ENCODE results near the gene TUBGCP4. TPM values are rescaled to one million over a fixed set of nuclear protein-coding genes. Genes with fewer than 3 reads are reported as not detected.

Gene TUBGCP4
- total RNA-seq, 4 donors from 2014 or later: 9.3 to 17.0 (median 14.1) TPM

DNA sequence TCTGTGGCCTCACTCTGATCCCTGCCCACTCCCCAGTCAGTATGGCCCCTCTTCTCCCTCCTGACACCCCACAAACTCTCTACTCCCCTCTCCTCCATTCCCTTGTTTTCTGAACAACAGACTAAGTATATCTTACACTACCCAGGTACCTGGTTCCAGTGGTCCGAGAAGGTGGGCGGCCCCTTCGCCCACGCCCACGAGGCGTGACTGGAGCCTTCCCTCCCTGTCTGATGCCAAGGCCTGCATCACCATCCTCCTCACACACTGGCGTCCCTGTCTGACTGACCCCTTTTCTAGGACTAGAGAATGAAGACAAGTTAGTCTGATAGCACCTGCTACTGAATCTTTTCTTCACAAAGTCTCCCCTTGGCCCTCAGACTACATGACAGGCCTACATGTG lies 50.0 kb downstream of the TUBGCP4 start:
- Histone ChIP-seq H3K27me3 (no peaks in the 10 kb centered on the region), H3K4me1 (no peaks in the 10 kb centered on the region), H3K36me3 (peaks cover 17 to 86% (median 75%) of the 10 kb centered on the region in 4 donors), H3K4me3 (no peak overlapping the region), H3K9me3 (no peaks in the 10 kb centered on the region), H3K27ac (replicated peaks in 1 of 4) (no peak overlapping the region)
- WGBS: 95% methylated on average over 7 of the region's 7 CpGs
- intact Hi-C loops (cut with DNase I): no loop called here
- TF ChIP-seq POLR2AphosphoS5 (IDR thresholded peaks at IDR 0.05) (no peak), EP300 (IDR thresholded peaks at IDR 0.05) (no peak), POLR2A (IDR thresholded peaks at IDR 0.05; ENCODE audit: low read depth) (no peak)
- TF ChIP-seq, protein P1, sequence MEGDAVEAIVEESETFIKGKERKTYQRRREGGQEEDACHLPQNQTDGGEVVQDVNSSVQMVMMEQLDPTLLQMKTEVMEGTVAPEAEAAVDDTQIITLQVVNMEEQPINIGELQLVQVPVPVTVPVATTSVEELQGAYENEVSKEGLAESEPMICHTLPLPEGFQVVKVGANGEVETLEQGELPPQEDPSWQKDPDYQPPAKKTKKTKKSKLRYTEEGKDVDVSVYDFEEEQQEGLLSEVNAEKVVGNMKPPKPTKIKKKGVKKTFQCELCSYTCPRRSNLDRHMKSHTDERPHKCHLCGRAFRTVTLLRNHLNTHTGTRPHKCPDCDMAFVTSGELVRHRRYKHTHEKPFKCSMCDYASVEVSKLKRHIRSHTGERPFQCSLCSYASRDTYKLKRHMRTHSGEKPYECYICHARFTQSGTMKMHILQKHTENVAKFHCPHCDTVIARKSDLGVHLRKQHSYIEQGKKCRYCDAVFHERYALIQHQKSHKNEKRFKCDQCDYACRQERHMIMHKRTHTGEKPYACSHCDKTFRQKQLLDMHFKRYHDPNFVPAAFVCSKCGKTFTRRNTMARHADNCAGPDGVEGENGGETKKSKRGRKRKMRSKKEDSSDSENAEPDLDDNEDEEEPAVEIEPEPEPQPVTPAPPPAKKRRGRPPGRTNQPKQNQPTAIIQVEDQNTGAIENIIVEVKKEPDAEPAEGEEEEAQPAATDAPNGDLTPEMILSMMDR (IDR thresholded peaks at IDR 0.05): no peak
- DNase-seq (ENCODE audit: extremely low spot score): no peak

DNA sequence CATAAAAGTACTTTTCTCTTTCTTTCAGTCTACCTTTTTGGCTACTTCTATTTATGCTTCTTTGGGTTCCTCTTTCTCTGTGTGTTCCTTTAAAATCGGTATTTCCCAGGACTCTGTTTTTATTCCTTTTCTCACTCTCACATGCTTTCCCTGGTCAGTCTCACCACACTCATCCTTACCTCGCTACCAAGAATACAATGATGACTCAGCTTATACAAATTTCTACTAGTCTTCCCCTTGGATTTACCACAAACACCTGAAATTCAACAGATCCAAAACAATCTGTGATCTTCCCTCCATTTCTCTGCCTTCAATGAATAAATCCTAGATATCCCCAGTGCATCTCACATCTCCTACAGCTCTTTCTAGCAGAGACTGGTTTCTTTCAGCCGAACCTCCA lies 52.9 kb downstream of the TUBGCP4 start:
- Histone ChIP-seq H3K9me3 (no peaks in the 10 kb centered on the region), H3K27ac (replicated peaks in 1 of 4) (no peak overlapping the region), H3K4me3 (no peak overlapping the region), H3K4me1 (no peaks in the 10 kb centered on the region), H3K27me3 (no peaks in the 10 kb centered on the region), H3K36me3 (peaks cover 25 to 88% (median 78%) of the 10 kb centered on the region in 4 donors)
- no peak for DNase-seq (ENCODE audit: extremely low spot score)
- TF ChIP-seq EP300 (IDR thresholded peaks at IDR 0.05) (no peak), POLR2A (IDR thresholded peaks at IDR 0.05; ENCODE audit: low read depth) (no peak), POLR2AphosphoS5 (IDR thresholded peaks at IDR 0.05) (no peak)
- TF ChIP-seq, protein P1 (IDR thresholded peaks at IDR 0.05): no peak
- 88% methylated on average over 3 of the region's 3 CpGs for WGBS
- intact Hi-C loops (cut with DNase I): no loop called here

DNA sequence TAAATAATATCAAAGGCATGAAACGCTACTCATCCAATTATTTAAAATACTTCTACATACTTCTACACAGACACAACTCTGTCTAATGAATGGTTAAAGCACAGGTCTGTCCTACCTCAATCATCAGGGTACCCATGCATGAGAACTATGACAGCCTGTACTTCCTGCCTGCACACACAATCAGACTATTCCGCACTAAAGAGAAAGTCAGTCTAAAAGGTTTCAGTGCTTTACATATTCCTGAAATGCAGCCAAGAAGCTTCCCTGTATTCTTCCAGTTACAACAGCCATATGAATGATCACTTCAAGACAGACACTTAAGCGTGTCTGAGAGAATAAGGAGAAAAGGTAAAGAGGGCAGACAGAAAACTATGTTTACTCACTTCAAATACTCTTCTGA lies 58.8 kb downstream of the TUBGCP4 start:
- TF ChIP-seq POLR2AphosphoS5 (IDR thresholded peaks at IDR 0.05) (no peak), EP300 (IDR thresholded peaks at IDR 0.05) (no peak), POLR2A (IDR thresholded peaks at IDR 0.05; ENCODE audit: low read depth) (no peak)
- TF ChIP-seq, protein P1 (IDR thresholded peaks at IDR 0.05): no peak
- no peaks in the 10 kb centered on the region for H3K27me3 ChIP-seq

DNA sequence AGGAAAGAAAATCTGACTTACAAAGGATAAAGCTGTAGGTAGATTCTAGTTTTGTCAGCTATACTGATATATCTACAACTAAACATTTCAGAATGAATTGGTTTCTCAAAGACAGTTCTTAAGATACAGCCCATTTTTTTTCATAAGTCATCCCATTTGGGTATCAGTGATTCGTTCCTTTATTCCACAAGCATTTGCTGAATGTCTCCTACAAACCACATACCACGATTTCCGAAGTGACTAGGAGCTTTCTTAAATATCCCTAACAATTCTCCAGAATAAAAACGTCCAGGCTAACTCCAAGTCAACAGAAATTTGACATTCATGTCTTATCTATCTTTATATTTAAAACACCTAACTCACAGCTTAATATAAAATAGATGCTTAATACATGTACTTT lies 62.3 kb downstream of the TUBGCP4 start:
- no peak for DNase-seq (ENCODE audit: extremely low spot score)
- TF ChIP-seq EP300 (IDR thresholded peaks at IDR 0.05): no peak
- TF ChIP-seq, protein P1 (IDR thresholded peaks at IDR 0.05): no peak
- TF ChIP-seq POLR2AphosphoS5 (IDR thresholded peaks at IDR 0.05): no peak
- TF ChIP-seq POLR2A (IDR thresholded peaks at IDR 0.05; ENCODE audit: low read depth): no peak
- Histone ChIP-seq H3K27me3 (no peaks in the 10 kb centered on the region), H3K9me3 (no peaks in the 10 kb centered on the region), H3K27ac (replicated peaks in 1 of 4) (no peak overlapping the region), H3K4me3 (no peak overlapping the region), H3K4me1 (no peaks in the 10 kb centered on the region), H3K36me3 (peaks cover 11 to 76% (median 48%) of the 10 kb centered on the region in 4 donors)
- WGBS: 93% methylated on average over 4 of the region's 4 CpGs
- intact Hi-C loops (cut with DNase I): loop anchor here (10.0 kb wide), 1 partner anchor 172 kb away; no protein-coding TSS in a partner anchor

More for the DNA sequence above, 58.8 kb downstream of the TUBGCP4 start:
- Histone ChIP-seq H3K36me3 (peaks cover 16 to 78% (median 52%) of the 10 kb centered on the region in 4 donors), H3K27ac (replicated peaks in 1 of 4) (no peak overlapping the region), H3K4me1 (no peaks in the 10 kb centered on the region), H3K9me3 (no peaks in the 10 kb centered on the region), H3K4me3 (no peak overlapping the region)
- intact Hi-C loops (cut with DNase I): loop anchor here (10.0 kb wide), 1 partner anchor 175 kb away; no protein-coding TSS in a partner anchor
- no peak for DNase-seq (ENCODE audit: extremely low spot score)
- 49% methylated on average over 3 of the region's 3 CpGs for WGBS
